ENCODE data around the gene CLPTM1. TPM values are rescaled to one million over a fixed set of nuclear protein-coding genes. Genes with fewer than 3 reads are reported as not detected.

CLPTM1 gene
- total and polyA plus RNA-seq, 9 of the 15 experiments (the other 6 are each of a cell fraction or from before 2014, with no cell fraction given): 0.37 to 96.0 (median 27.5) TPM

GRCh38 chr19:44954649-44955504 is at the start of gene CLPTM1 (continued):
- TF ChIP-seq KAT8 (IDR thresholded peaks at IDR 0.05; ENCODE audit: low read depth) (no peak), CTCFL (IDR thresholded peaks at IDR 0.05; ENCODE audit: borderline replicate concordance, insufficient read depth, low read depth, low read length, poor library complexity, severe bottlenecking) (peak; percentile 7), ERF (CRISPR knock-in tag; IDR thresholded peaks at IDR 0.05) (no peak), PCBP2 (IDR thresholded peaks at IDR 0.05; ENCODE audit: low read depth, low read length, poor library complexity, severe bottlenecking) (no peak), HNRNPUL1 (IDR thresholded peaks at IDR 0.05; ENCODE audit: low read length) (no peak), HMBOX1 (IDR thresholded peaks at IDR 0.05) (no peak), MGA (IDR thresholded peaks at IDR 0.05) (no peak), DPF2 (IDR thresholded peaks at IDR 0.05) (peak; percentile 44; the same call in 1 of the 2 replicates), KAT2B (IDR thresholded peaks at IDR 0.05; ENCODE audit: low read depth, low read length) (no peak), SAFB (IDR thresholded peaks at IDR 0.05; ENCODE audit: borderline replicate concordance, low read depth, low read length) (no peak), TBL1XR1 (IDR thresholded peaks at IDR 0.05; ENCODE audit: low read length in 2 of 2) (no peak), MBD2 (IDR thresholded peaks at IDR 0.05; ENCODE audit: borderline replicate concordance, low read depth) (0 out of 2 replicates have a peak, but pooled peaks have one; percentile 10)

Measured in K562 (cell line).